NB4 (cell line): Measurements from ENCODE around the gene ZNF775.

Experiments
- DNase-seq: peaks from one replicate; pipeline ENCODE4 v3.0.0; 2010; ENCODE audit warnings: low read depth
- H3K4me3 ChIP-seq: one replicate; pipeline ENCODE4 v1.5.1; 2011; ENCODE audit warnings: mild to moderate bottlenecking, low read depth, low read length, moderate library complexity
- CTCF ChIP-seq: IDR thresholded peaks from one replicate; pipeline ENCODE4 v1.5.1; 2012; ENCODE audit warnings: low read depth, low read length
- MAX ChIP-seq: IDR thresholded peaks from 2 replicates; pipeline ENCODE4 v1.6.1; 2011; ENCODE audit warnings: low read depth, low read length
- MYC ChIP-seq: IDR thresholded peaks from 2 replicates; pipeline ENCODE4 v1.6.1; 2011; ENCODE audit warnings: low read depth, low read length
- POLR2A ChIP-seq: IDR thresholded peaks from 2 replicates; pipeline ENCODE4 v1.6.1; 2011; ENCODE audit warnings: mild to moderate bottlenecking; ENCODE audit not compliant: insufficient read length; ENCODE audit errors: extremely low read depth

Gene ZNF775

GRCh38 chr7:150343225-150343624 lies 35.9 kb upstream of the ZNF775 start:
- DNase-seq: no peak
- no peak overlapping the region for H3K4me3 ChIP-seq
- no peak for TF ChIP-seq MYC
- TF ChIP-seq POLR2A: no peak
- no peak for TF ChIP-seq MAX
- TF ChIP-seq CTCF: no peak

DNA sequence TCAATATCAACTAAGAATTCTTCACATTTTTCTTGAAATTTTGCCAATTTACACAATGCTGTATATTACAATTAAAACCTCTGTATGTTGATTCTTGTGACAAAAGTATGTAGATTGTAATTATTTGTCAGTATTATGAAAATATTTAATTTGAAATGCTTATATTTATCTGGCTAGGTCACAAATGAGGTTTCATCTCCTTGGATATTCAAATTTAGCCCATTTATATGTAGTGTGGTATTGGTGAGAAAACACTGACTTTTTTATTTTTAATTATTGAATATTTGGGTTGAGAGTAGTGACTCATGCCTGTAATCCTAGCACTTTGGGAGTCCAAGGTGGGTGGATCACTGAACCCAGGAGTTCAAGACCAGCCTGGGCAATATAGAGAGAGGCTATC lies 34.8 kb upstream of the ZNF775 start:
- TF ChIP-seq MYC: no peak
- no peak for TF ChIP-seq CTCF
- TF ChIP-seq MAX: no peak
- no peak for TF ChIP-seq POLR2A
- no peak for DNase-seq
- H3K4me3 ChIP-seq: no peak overlapping the region

DNA sequence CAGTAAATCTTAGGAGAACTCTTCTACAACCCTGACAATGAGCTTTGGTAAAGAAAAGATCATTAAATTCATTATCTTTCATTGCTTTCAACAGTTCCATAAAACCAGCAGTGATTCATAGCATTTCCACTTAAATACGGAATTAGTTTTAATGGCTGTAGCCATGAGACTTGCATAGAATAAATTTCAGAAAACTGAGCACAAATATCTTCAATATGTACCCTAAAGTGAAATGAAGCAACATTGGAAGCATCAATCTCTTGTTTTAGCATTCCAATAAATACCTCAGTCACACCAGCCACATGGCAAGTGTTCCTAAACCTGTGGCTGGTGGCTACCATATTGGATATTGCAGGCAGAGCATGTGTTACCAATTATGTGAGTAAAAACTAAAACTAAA lies 34.1 kb upstream of the ZNF775 start:
- DNase-seq: no peak
- no peak for TF ChIP-seq POLR2A
- no peak for TF ChIP-seq MAX
- no peak for TF ChIP-seq MYC
- TF ChIP-seq CTCF: no peak
- no peak overlapping the region for H3K4me3 ChIP-seq

- no peak for DNase-seq
- TF ChIP-seq POLR2A (no peak), MAX (no peak), CTCF (no peak), MYC (no peak)
- H3K4me3 ChIP-seq: no peak overlapping the region
Observed at GRCh38 chr7:150346922-150347321, 32.2 kb upstream of the ZNF775 start.

GRCh38 chr7:150351587-150352194 lies 27.4 kb upstream of the ZNF775 start:
- TF ChIP-seq POLR2A (no peak), MYC (no peak), MAX (no peak), CTCF (no peak)
- DNase-seq: no peak
- H3K4me3 ChIP-seq: no peak overlapping the region

- no peak overlapping the region for H3K4me3 ChIP-seq
- TF ChIP-seq MAX: no peak
- no peak for TF ChIP-seq POLR2A
- no peak for TF ChIP-seq MYC
- TF ChIP-seq CTCF: no peak
- DNase-seq: no peak
Observed at GRCh38 chr7:150355666-150356059, 23.5 kb upstream of the ZNF775 start.
